ENCODE data around the gene RUNDC3A. TPM values are rescaled to one million over a fixed set of nuclear protein-coding genes. Genes with fewer than 3 reads are reported as not detected.

Gene RUNDC3A
- total and polyA plus RNA-seq, 7 donors = 0.09 to 0.39 (median 0.16) TPM; not detected in 3

DNA sequence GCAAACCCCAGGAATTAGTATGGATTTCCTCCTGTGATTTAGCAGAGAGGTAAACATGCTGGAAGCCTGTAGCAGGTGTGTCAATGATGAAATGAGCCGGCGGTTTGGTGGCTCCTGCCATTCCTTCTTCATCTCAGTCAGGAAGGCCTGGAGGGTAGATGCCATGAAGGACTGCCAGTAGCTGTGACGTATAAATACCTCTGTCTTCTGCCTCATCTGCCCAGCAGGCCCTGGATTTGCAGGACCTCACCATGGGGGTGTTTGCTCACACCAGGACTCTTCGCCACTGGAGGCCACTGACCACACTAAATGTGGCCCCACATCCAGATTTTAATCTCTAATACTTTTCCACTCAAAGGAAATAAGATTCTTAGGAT lies 24.4 kb upstream of the RUNDC3A start:
- intact Hi-C loops (cut with DNase I) = loop anchor here in 1 of 2 donors (5.0 kb wide), 2 partner anchors 37 to 52 kb away; no protein-coding TSS in a partner anchor
- ATAC-seq = no peak
- WGBS, 3 donors = 92 to 95% (median 93%) methylated on average over 4 of the region's 4 CpGs

DNA sequence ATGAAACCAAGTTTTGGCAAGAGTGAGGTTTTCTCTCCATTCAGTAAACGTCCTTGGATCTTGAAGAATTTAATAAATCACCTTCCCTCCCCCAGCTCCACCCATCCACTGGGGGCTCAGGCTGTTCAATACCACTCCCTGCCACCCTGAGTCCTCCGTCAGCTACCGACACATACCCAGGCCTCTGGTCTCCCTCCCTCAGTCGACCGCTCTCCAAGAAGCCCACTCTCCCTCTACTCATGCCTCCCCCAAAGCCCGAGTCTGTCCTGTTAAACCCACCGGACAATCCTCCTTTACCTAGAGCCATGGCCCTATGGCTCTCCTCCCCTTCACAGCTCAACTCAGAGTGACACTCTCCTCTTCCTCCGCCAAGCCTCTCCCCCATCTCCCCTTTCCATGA lies 20.8 kb upstream of the RUNDC3A start:
- no peak overlapping the region for H3K4me3 ChIP-seq
- ATAC-seq (no peak), DNase-seq (no peak)
- intact Hi-C loops (cut with DNase I) = no loop called here
- H3K9me3 ChIP-seq = no peaks in the 10 kb centered on the region
- H3K4me1 ChIP-seq = no peaks in the 10 kb centered on the region
- H3K27ac ChIP-seq = no peak overlapping the region
- no peaks in the 10 kb centered on the region for H3K27me3 ChIP-seq (ENCODE audit: insufficient read depth in 3 of 3, low read length in 2 of 3)
- no peaks in the 10 kb centered on the region for H3K36me3 ChIP-seq (ENCODE audit: insufficient read depth in 1 of 2, low read depth in 1 of 2)
- 75 to 82% (median 78%) methylated on average over 8 of the region's 8 CpGs for WGBS, 3 donors
- TF ChIP-seq, protein P1, sequence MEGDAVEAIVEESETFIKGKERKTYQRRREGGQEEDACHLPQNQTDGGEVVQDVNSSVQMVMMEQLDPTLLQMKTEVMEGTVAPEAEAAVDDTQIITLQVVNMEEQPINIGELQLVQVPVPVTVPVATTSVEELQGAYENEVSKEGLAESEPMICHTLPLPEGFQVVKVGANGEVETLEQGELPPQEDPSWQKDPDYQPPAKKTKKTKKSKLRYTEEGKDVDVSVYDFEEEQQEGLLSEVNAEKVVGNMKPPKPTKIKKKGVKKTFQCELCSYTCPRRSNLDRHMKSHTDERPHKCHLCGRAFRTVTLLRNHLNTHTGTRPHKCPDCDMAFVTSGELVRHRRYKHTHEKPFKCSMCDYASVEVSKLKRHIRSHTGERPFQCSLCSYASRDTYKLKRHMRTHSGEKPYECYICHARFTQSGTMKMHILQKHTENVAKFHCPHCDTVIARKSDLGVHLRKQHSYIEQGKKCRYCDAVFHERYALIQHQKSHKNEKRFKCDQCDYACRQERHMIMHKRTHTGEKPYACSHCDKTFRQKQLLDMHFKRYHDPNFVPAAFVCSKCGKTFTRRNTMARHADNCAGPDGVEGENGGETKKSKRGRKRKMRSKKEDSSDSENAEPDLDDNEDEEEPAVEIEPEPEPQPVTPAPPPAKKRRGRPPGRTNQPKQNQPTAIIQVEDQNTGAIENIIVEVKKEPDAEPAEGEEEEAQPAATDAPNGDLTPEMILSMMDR (IDR thresholded peaks at IDR 0.05) = no peak

More for the DNA sequence above, 24.4 kb upstream of the RUNDC3A start:
- no peak overlapping the region for H3K4me3 ChIP-seq
- no peaks in the 10 kb centered on the region for H3K4me1 ChIP-seq
- H3K9me3 ChIP-seq = no peaks in the 10 kb centered on the region
- TF ChIP-seq, protein P1 (IDR thresholded peaks at IDR 0.05) = no peak
- no peaks in the 10 kb centered on the region for H3K36me3 ChIP-seq (ENCODE audit: insufficient read depth in 1 of 2, low read depth in 1 of 2)
- no peaks in the 10 kb centered on the region for H3K27me3 ChIP-seq (ENCODE audit: insufficient read depth in 3 of 3, low read length in 2 of 3)
- no peak for DNase-seq
- no peak overlapping the region for H3K27ac ChIP-seq

DNA sequence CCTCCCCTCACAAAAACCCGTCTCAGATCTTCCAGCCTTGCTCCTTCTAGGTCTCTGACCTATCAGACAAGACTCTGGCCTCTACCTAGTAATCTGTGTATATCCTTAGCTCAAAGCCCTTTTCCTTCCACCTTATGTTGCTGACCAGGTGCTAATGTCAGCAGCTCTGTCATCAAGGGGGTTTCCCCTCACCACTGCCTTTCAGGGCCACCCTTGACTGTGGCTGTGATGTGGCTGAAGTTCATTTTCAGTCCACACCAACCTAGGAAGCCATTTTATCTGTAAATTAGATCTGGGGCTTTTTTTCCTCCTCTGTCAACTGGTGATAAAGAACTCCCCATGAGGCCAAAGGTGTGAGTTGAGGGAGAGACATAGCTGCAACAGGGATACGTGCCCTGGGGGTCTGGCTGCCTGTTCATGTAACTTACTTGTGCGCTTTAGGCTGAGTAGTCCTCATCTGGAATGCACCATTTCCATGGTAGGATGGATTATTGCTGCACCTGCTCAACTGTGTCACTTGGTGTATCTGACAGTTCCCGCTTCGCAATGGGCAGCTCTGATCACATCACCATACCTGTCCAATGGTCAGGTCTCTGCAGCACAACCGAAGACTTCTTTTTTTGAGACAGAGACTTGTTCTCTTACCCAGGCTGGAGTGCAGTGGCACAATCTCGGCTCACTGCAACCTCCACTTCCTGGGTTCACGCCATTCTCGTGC lies 14.7 kb upstream of the RUNDC3A start:
- H3K27ac ChIP-seq = no peak overlapping the region
- TF ChIP-seq, protein P1 (IDR thresholded peaks at IDR 0.05) = no peak
- no peaks in the 10 kb centered on the region for H3K9me3 ChIP-seq
- intact Hi-C loops (cut with DNase I) = no loop called here
- no peaks in the 10 kb centered on the region for H3K36me3 ChIP-seq (ENCODE audit: insufficient read depth in 1 of 2, low read depth in 1 of 2)
- no peak overlapping the region for H3K4me3 ChIP-seq
- DNase-seq = no peak
- no peaks in the 10 kb centered on the region for H3K27me3 ChIP-seq (ENCODE audit: insufficient read depth in 3 of 3, low read length in 2 of 3)
- ATAC-seq = no peak
- H3K4me1 ChIP-seq = no peaks in the 10 kb centered on the region
- 74 to 78% (median 76%) methylated on average over 9 of the region's 9 CpGs for WGBS, 3 donors

DNA sequence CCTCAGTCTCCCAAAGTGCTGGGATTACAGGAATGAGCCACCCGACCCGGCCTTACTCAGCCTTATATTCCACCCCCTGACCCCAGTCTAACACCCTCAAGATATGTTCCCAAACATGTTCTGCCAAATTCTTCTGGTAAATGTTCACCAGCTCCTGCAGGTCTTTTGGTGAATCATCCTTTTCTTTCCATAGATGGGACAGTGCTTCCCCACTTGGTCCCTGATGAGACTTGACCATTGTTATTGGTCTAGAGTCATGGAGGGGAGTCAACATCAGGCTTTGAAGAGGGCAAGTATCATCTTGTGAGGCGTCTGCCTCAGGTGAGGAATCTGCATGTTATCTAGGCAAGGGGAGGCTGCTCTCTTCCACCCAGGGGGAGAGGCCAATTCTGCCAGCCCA lies 10.4 kb upstream of the RUNDC3A start:
- H3K27ac ChIP-seq = no peak overlapping the region
- H3K4me3 ChIP-seq = no peak overlapping the region
- H3K27me3 ChIP-seq (ENCODE audit: insufficient read depth in 3 of 3, low read length in 2 of 3) = peaks cover 0 to 3% (median 0%) of the 10 kb centered on the region in 3 donors
- intact Hi-C loops (cut with DNase I) = no loop called here
- H3K9me3 ChIP-seq = no peaks in the 10 kb centered on the region
- DNase-seq (no peak), ATAC-seq (no peak)
- 66 to 87% (median 74%) methylated on average over 3 of the region's 3 CpGs for WGBS, 3 donors
- H3K36me3 ChIP-seq (ENCODE audit: insufficient read depth in 1 of 2, low read depth in 1 of 2) = no peaks in the 10 kb centered on the region
- H3K4me1 ChIP-seq = no peaks in the 10 kb centered on the region
- TF ChIP-seq, protein P1 (IDR thresholded peaks at IDR 0.05) = no peak

DNA sequence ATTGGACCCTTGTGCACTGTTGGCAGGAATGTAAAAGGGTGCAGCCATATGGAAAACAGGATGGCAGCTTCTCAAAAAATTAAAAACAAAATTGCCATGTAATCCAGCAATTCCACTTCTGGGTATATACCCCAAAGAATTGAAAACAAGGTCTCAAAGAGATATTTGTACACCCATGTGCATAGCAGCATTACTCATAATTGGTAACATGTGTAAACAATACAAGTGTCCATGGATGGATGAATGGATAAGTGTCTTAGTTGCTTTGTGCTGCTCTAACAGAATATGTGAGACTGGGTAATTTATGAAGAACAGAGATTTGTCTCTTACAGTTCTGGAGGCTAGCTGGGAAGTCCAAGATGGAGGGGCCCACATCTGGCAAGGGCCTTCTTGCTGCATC lies 3.8 kb upstream of the RUNDC3A start:
- DNase-seq (no peak), ATAC-seq (no peak)
- intact Hi-C loops (cut with DNase I) = no loop called here

More for the DNA sequence above, 3.8 kb upstream of the RUNDC3A start:
- Histone ChIP-seq H3K27me3 (ENCODE audit: insufficient read depth in 3 of 3, low read length in 2 of 3) (peaks cover 0 to 41% (median 1%) of the 10 kb centered on the region in 3 donors), H3K9me3 (no peaks in the 10 kb centered on the region), H3K27ac (no peak overlapping the region), H3K4me3 (no peak overlapping the region), H3K36me3 (ENCODE audit: insufficient read depth in 1 of 2, low read depth in 1 of 2) (no peaks in the 10 kb centered on the region), H3K4me1 (peaks cover 3% of the 10 kb centered on the region)
- TF ChIP-seq, protein P1 (IDR thresholded peaks at IDR 0.05) = no peak

All from psoas muscle (tissue), 8 donors.